ENCODE data around the gene PBX3.

PBX3 gene

GRCh38 chr9:126002476-126003350, 255.5 kb downstream of the PBX3 start:
- Mint-ChIP-seq H3K27ac (no peak overlapping the region), H3K9me3 (peaks cover 7% of the 10 kb centered on the region), H3K27me3 (ENCODE audit: low read depth, poor library complexity) (peaks cover 13% of the 10 kb centered on the region), H3K36me3 (ENCODE audit: low read depth) (no peaks in the 10 kb centered on the region), H3K4me3 (no peak overlapping the region), H3K4me1 (no peaks in the 10 kb centered on the region)
- no peak for TF ChIP-seq CTCF (IDR thresholded peaks at IDR 0.05)
- DNase-seq: no peak

- no peak overlapping the region for H3K27ac Mint-ChIP-seq
- peaks cover 26% of the 10 kb centered on the region for H3K27me3 Mint-ChIP-seq (ENCODE audit: low read depth, poor library complexity)
- H3K36me3 Mint-ChIP-seq (ENCODE audit: low read depth): no peaks in the 10 kb centered on the region
- H3K9me3 Mint-ChIP-seq: peaks cover 35% of the 10 kb centered on the region
- H3K4me3 Mint-ChIP-seq: no peak overlapping the region
- no peaks in the 10 kb centered on the region for H3K4me1 Mint-ChIP-seq
- no peak for DNase-seq
- no peak for TF ChIP-seq CTCF (IDR thresholded peaks at IDR 0.05)
These were observed 261.9 kb downstream of the PBX3 start for GRCh38 chr9:126009047-126009446.

GRCh38 chr9:126014726-126015125, 267.6 kb downstream of the PBX3 start:
- Mint-ChIP-seq H3K27ac (no peak overlapping the region), H3K36me3 (ENCODE audit: low read depth) (no peaks in the 10 kb centered on the region), H3K4me1 (no peaks in the 10 kb centered on the region), H3K9me3 (peaks cover 8% of the 10 kb centered on the region), H3K27me3 (ENCODE audit: low read depth, poor library complexity) (peaks cover 20% of the 10 kb centered on the region), H3K4me3 (no peak overlapping the region)
- no peak for DNase-seq
- TF ChIP-seq CTCF (IDR thresholded peaks at IDR 0.05): no peak

- no peak for TF ChIP-seq CTCF (IDR thresholded peaks at IDR 0.05)
- no peaks in the 10 kb centered on the region for H3K4me1 Mint-ChIP-seq
- peaks cover 1% of the 10 kb centered on the region for H3K9me3 Mint-ChIP-seq
- no peak overlapping the region for H3K27ac Mint-ChIP-seq
- no peaks in the 10 kb centered on the region for H3K36me3 Mint-ChIP-seq (ENCODE audit: low read depth)
- peaks cover 19% of the 10 kb centered on the region for H3K27me3 Mint-ChIP-seq (ENCODE audit: low read depth, poor library complexity)
- H3K4me3 Mint-ChIP-seq: no peak overlapping the region
- no peak for DNase-seq
These were observed 268.3 kb downstream of the PBX3 start for GRCh38 chr9:126015424-126015823.

GRCh38 chr9:126016579-126017290, 269.6 kb downstream of the PBX3 start:
- no peak overlapping the region for H3K4me3 Mint-ChIP-seq
- peak overlapping the region; percentile 61 for H3K27ac Mint-ChIP-seq
- no peaks in the 10 kb centered on the region for H3K36me3 Mint-ChIP-seq (ENCODE audit: low read depth)
- no peaks in the 10 kb centered on the region for H3K4me1 Mint-ChIP-seq
- no peak for TF ChIP-seq CTCF (IDR thresholded peaks at IDR 0.05)
- no peak for DNase-seq
- H3K27me3 Mint-ChIP-seq (ENCODE audit: low read depth, poor library complexity): peaks cover 25% of the 10 kb centered on the region
- no peaks in the 10 kb centered on the region for H3K9me3 Mint-ChIP-seq

Data from nephron progenitor cell (in vitro differentiated cells).